Measurements from ENCODE around the gene TCF4.

TCF4 gene

DNA sequence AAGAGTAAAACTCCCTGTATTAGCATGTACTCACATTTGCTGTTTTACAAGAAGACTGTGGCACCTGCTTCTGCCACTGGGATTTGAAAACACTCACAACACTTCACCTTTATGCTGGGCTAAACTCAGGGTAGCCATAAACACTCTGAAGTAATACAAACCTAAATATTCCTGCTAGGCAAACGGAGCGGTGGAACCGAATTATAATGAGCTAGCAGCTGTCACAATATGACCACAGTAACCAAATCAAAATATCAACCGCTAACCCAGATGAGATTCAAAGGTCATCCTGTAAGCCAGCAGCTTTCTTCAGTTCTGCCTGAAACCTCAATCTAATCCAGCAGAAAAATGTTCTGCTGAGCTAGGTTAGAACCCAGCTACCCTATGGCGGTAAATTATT is 132.1 kb downstream of the TCF4 start:
- H3K27me3 ChIP-seq (ENCODE audit: control insufficient read depth, low read length): no peaks in the 10 kb centered on the region
- H3F3A ChIP-seq (ENCODE audit: control insufficient read depth, insufficient read depth): peaks cover under 1% of the 10 kb centered on the region; the same call in 1 of the 2 replicates
- TF ChIP-seq EZH2phosphoT487 (IDR thresholded peaks at IDR 0.05; ENCODE audit: borderline replicate concordance, low read length) (no peak), CTCF (IDR thresholded peaks at IDR 0.05; ENCODE audit: low read depth, low read length, poor library complexity, severe bottlenecking) (no peak)
- peaks cover 95% of the 10 kb centered on the region for H3K79me2 ChIP-seq (ENCODE audit: control insufficient read depth, low read length)
- H3K4me1 ChIP-seq (ENCODE audit: control insufficient read depth, low read length): peaks cover 99% of the 10 kb centered on the region
- H3K36me3 ChIP-seq (ENCODE audit: control insufficient read depth, low read length): peaks cover 55% of the 10 kb centered on the region
- H3K4me2 ChIP-seq (ENCODE audit: low read length): peak overlapping the region; percentile 39
- no peaks in the 10 kb centered on the region for H4K20me1 ChIP-seq (ENCODE audit: control insufficient read depth, insufficient read depth, low read depth, low read length)
- H3K9me3 ChIP-seq (ENCODE audit: control insufficient read depth, insufficient read depth, low read length): no peaks in the 10 kb centered on the region
- peak overlapping the region; percentile 5; the same call in 1 of the 2 replicates for H3K4me3 ChIP-seq (ENCODE audit: low read length)
- H3K27ac ChIP-seq (ENCODE audit: low read depth, low read length): peak overlapping the region; percentile 54
- H3K9me2 ChIP-seq (replicated peaks; ENCODE audit: control insufficient read depth, low read length): no peaks in the 10 kb centered on the region

GRCh38 chr18:55453186-55453585 is 134.8 kb downstream of the TCF4 start:
- Histone ChIP-seq H3K9me2 (replicated peaks; ENCODE audit: control insufficient read depth, low read length) (no peaks in the 10 kb centered on the region), H3K36me3 (ENCODE audit: control insufficient read depth, low read length) (peaks cover 37% of the 10 kb centered on the region), H3K9me3 (ENCODE audit: control insufficient read depth, insufficient read depth, low read length) (no peaks in the 10 kb centered on the region), H3K4me2 (ENCODE audit: low read length) (peak overlapping the region; percentile 20; the same call in 1 of the 2 replicates), H3K79me2 (ENCODE audit: control insufficient read depth, low read length) (peaks cover 93% of the 10 kb centered on the region), H3F3A (ENCODE audit: control insufficient read depth, insufficient read depth) (peaks cover 25% of the 10 kb centered on the region), H3K4me3 (ENCODE audit: low read length) (no peak overlapping the region), H3K27me3 (ENCODE audit: control insufficient read depth, low read length) (no peaks in the 10 kb centered on the region), H4K20me1 (ENCODE audit: control insufficient read depth, insufficient read depth, low read depth, low read length) (no peaks in the 10 kb centered on the region), H3K27ac (ENCODE audit: low read depth, low read length) (peak overlapping the region; percentile 59), H3K4me1 (ENCODE audit: control insufficient read depth, low read length) (peaks cover 99% of the 10 kb centered on the region)
- no peak for TF ChIP-seq CTCF (IDR thresholded peaks at IDR 0.05; ENCODE audit: low read depth, low read length, poor library complexity, severe bottlenecking)
- no peak for TF ChIP-seq EZH2phosphoT487 (IDR thresholded peaks at IDR 0.05; ENCODE audit: borderline replicate concordance, low read length)

DNA sequence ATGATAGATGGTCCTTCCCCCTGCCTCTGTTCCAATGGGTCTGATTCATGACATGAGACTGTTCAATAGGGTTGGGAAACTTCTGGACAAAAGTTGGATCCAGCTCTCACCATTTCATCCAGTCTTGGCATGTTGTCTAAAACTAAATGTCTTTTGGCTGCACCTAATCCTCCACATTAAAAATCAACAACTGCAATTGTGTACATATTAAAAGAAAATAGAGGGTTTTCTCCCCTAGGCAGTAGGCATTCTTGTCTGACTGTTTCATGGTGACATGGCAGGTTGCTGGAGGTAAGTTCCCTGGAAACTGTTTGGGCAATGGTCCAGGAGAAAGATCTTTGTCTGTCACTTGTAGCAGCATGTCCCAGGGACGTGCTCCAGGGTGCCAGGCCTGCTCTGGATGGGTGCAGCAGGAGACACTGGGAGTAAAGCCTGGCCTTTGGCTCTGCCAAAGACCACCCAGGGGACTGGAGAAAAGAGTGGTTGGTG is 135.8 kb downstream of the TCF4 start:
- TF ChIP-seq CTCF (IDR thresholded peaks at IDR 0.05; ENCODE audit: low read depth, low read length, poor library complexity, severe bottlenecking) (no peak), EZH2phosphoT487 (IDR thresholded peaks at IDR 0.05; ENCODE audit: borderline replicate concordance, low read length) (no peak)
- Histone ChIP-seq H3K79me2 (ENCODE audit: control insufficient read depth, low read length) (peaks cover 88% of the 10 kb centered on the region), H3K36me3 (ENCODE audit: control insufficient read depth, low read length) (peaks cover 32% of the 10 kb centered on the region), H4K20me1 (ENCODE audit: control insufficient read depth, insufficient read depth, low read depth, low read length) (no peaks in the 10 kb centered on the region), H3K4me3 (ENCODE audit: low read length) (no peak overlapping the region), H3K9me2 (replicated peaks; ENCODE audit: control insufficient read depth, low read length) (no peaks in the 10 kb centered on the region), H3K9me3 (ENCODE audit: control insufficient read depth, insufficient read depth, low read length) (no peaks in the 10 kb centered on the region), H3K4me1 (ENCODE audit: control insufficient read depth, low read length) (peaks cover 99% of the 10 kb centered on the region), H3F3A (ENCODE audit: control insufficient read depth, insufficient read depth) (peaks cover 35% of the 10 kb centered on the region), H3K27ac (ENCODE audit: low read depth, low read length) (peak overlapping the region; percentile 97), H3K4me2 (ENCODE audit: low read length) (peak overlapping the region; percentile 69), H3K27me3 (ENCODE audit: control insufficient read depth, low read length) (no peaks in the 10 kb centered on the region)

Measured in DOHH2 (cell line).